Loucy (cell line): ENCODE results near the gene KRT1.

Experiments
- H2AFZ ChIP-seq: fragments of 200-600 bp; sonication (generic); 2 replicates; pipeline ENCODE4 v1.6.0; 2016; ENCODE audit warnings: antibody characterized with exemption, mild to moderate bottlenecking, low read length, moderate library complexity
- H3F3A ChIP-seq: fragments of 200-600 bp; 2 replicates; pipeline ENCODE4 v1.6.0; 2016; ENCODE audit warnings: antibody characterized with exemption, low read depth, mild to moderate bottlenecking
- H3K27me3 ChIP-seq: fragments of 200-600 bp; sonication (generic); 2 replicates; pipeline ENCODE4 v1.6.1; 2014; ENCODE audit warnings: low read length, mild to moderate bottlenecking; ENCODE audit not compliant: insufficient read depth, poor library complexity, severe bottlenecking
- H3K36me3 ChIP-seq: fragments of 200-600 bp; sonication (generic); 2 replicates; pipeline ENCODE4 v1.6.1; 2016; ENCODE audit warnings: low read length; ENCODE audit not compliant: insufficient read depth
- H3K4me1 ChIP-seq: fragments of 200-600 bp; sonication (generic); 2 replicates; pipeline ENCODE4 v1.5.1; 2014; ENCODE audit warnings: low read length, mild to moderate bottlenecking; ENCODE audit not compliant: insufficient read depth, poor library complexity, severe bottlenecking
- H3K4me2 ChIP-seq: fragments of 200-600 bp; sonication (generic); 2 replicates; pipeline ENCODE4 v1.6.0; 2014; ENCODE audit warnings: antibody characterized with exemption, low read length, low read depth, mild to moderate bottlenecking; ENCODE audit not compliant: poor library complexity, severe bottlenecking
- H3K4me3 ChIP-seq: fragments of 200-600 bp; sonication (generic); 2 replicates; pipeline ENCODE4 v1.5.1; 2014; ENCODE audit warnings: low read length, mild to moderate bottlenecking, mixed read lengths; ENCODE audit not compliant: poor library complexity, severe bottlenecking
- H3K79me2 ChIP-seq: fragments of 200-600 bp; sonication (generic); 2 replicates; pipeline ENCODE4 v1.6.1; 2014; ENCODE audit warnings: low read length; ENCODE audit not compliant: insufficient read depth
- H3K9ac ChIP-seq: fragments of 200-600 bp; sonication (generic); 2 replicates; pipeline ENCODE4 v1.6.0; 2014; ENCODE audit warnings: mild to moderate bottlenecking, low read depth, low read length, moderate library complexity; ENCODE audit not compliant: poor library complexity, severe bottlenecking
- H3K9me2 ChIP-seq: fragments of 200-600 bp; sonication (generic); replicated peaks from 2 replicates; pipeline ENCODE4 v1.6.1; 2016; ENCODE audit warnings: low read depth, low read length, mixed read lengths
- H3K9me3 ChIP-seq: fragments of 200-600 bp; sonication (generic); 2 replicates; pipeline ENCODE4 v1.6.1; 2014; ENCODE audit warnings: mild to moderate bottlenecking, antibody characterized with exemption, low read length, low read depth; ENCODE audit not compliant: insufficient read depth
- H4K20me1 ChIP-seq: fragments of 200-600 bp; sonication (generic); 2 replicates; pipeline ENCODE4 v1.6.0; 2014; ENCODE audit warnings: antibody characterized with exemption, low read length, mild to moderate bottlenecking; ENCODE audit not compliant: insufficient read depth, poor library complexity, severe bottlenecking
- EZH2phosphoT487 ChIP-seq: fragments of 200-600 bp; IDR thresholded peaks from 2 replicates; pipeline ENCODE4 v1.6.1; 2018; ENCODE audit warnings: antibody characterized with exemption, mild to moderate bottlenecking, moderate library complexity, borderline replicate concordance
- TF ChIP-seq, protein P1 (sequence below): fragments of 200-600 bp; sonication (generic); conservative IDR thresholded peaks from 2 replicates; pipeline ENCODE4 v1.5.1; 2014; ENCODE audit warnings: mild to moderate bottlenecking, antibody characterized with exemption, low read length

Gene KRT1

DNA sequence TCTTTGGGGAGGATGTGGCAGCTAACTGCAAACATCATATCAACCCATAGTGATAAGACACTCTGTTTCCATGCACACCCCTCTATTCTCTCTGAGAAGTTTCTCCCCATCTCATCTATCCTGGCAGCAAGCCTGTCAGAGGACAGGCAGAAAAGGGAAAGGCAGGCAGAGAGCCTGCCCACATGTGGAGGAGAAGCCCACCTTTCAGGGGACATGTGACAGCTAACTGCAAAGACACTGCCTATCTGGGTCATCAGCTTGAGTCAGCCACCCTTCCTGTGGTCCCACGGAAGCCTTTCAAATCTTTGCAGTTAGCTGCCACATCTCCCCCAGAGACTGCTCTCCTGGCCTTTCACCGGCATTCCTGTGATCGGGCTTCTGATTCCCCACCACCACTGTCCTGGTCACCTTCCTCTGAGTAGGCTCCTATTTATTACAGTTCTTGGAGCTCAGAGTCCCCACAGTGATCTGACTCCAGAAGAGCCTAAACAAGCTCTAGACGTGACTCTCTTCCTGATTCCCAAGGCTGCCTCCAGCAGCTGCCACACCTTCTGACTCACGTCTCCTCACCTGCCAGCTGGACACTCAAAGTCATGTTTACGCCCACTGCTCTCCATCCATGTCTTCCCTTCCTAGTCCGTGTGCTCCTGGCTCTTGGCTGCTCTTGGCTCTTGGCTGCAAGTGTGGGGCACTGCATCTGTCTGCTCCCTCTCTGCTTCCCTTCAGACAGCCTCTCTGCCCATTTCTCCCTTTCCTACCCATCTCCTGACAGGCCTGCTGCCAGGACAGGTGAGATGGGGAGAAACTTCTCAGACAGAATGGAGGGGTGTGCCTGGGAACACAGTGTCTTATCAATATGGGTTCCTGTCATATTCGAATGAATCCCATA, 7.5 kb upstream of the KRT1 start:
- Histone ChIP-seq H2AFZ (no peak overlapping the region; the same call in 1 of the 2 replicates), H3K4me1 (peaks cover 20% of the 10 kb centered on the region), H3K36me3 (no peaks in the 10 kb centered on the region), H3K4me3 (no peak overlapping the region), H3K9ac (no peak overlapping the region), H4K20me1 (no peaks in the 10 kb centered on the region), H3K27me3 (no peaks in the 10 kb centered on the region), H3K79me2 (no peaks in the 10 kb centered on the region), H3K4me2 (peak overlapping the region; percentile 48), H3K9me2 (no peaks in the 10 kb centered on the region), H3K9me3 (no peaks in the 10 kb centered on the region), H3F3A (no peaks in the 10 kb centered on the region)
- TF ChIP-seq, protein P1, sequence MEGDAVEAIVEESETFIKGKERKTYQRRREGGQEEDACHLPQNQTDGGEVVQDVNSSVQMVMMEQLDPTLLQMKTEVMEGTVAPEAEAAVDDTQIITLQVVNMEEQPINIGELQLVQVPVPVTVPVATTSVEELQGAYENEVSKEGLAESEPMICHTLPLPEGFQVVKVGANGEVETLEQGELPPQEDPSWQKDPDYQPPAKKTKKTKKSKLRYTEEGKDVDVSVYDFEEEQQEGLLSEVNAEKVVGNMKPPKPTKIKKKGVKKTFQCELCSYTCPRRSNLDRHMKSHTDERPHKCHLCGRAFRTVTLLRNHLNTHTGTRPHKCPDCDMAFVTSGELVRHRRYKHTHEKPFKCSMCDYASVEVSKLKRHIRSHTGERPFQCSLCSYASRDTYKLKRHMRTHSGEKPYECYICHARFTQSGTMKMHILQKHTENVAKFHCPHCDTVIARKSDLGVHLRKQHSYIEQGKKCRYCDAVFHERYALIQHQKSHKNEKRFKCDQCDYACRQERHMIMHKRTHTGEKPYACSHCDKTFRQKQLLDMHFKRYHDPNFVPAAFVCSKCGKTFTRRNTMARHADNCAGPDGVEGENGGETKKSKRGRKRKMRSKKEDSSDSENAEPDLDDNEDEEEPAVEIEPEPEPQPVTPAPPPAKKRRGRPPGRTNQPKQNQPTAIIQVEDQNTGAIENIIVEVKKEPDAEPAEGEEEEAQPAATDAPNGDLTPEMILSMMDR, result no peak
- no peak for TF ChIP-seq EZH2phosphoT487

DNA sequence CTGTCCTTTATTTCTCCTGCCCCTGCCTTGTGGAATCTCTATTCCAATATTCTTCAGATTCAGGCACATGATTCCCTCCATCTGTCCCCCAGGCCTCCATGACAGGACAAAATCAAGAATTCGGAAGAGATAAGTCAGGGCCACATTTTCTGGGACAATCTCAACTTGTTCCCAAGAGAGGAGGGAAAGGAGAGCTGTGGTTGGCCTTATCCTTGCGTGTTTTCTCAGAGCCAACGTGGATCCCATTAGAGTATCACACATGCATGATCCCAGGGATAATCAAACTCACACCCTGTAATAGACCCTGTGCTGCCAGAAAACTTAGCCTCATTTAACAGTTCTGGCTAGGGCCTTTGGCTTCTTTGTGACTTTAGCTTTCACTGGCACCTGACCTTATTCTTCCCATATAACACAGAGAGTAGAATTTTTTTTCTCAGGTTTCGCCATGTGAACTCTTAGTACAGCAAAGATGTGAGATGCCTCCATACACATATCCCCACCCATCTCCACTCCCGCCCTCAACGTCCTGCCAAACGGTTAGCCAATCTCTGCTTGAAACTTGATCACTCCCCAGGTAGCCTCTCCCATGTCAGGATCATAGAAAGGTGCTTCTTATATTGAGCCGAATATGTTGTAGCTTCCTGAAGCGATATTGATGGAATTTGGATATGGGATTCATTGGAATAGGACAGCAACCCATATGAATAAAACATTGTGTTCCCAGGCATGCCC, 6.7 kb upstream of the KRT1 start:
- Histone ChIP-seq H3K9me3 (no peaks in the 10 kb centered on the region), H3K4me3 (no peak overlapping the region), H3K9me2 (no peaks in the 10 kb centered on the region), H3K9ac (no peak overlapping the region), H2AFZ (no peak overlapping the region; the same call in 1 of the 2 replicates), H3K36me3 (no peaks in the 10 kb centered on the region), H3K79me2 (no peaks in the 10 kb centered on the region), H3F3A (no peaks in the 10 kb centered on the region), H3K4me1 (peaks cover 27% of the 10 kb centered on the region), H3K4me2 (peak overlapping the region; percentile 48), H4K20me1 (no peaks in the 10 kb centered on the region), H3K27me3 (no peaks in the 10 kb centered on the region)
- TF ChIP-seq, protein P1, result no peak
- no peak for TF ChIP-seq EZH2phosphoT487

DNA sequence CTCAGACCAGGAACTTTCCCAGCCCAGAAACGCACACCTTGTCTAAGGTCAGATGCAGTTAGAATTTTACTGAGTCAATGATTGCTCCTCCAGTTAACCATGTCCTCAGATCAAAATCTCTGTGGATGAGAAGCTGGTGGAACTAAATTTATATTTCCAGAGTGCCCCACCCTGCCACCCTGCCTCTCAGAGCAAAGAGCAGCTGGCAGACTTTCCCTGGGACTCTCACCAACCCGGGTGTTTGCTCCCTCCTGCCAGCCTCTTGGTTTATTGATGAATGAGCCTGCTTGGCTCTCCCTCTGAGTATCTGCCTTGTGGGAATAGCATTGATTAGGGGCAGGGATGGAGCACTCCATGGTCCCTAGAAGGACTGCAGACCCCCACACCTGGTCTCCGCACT, 5.9 kb upstream of the KRT1 start:
- Histone ChIP-seq H3K27me3 (no peaks in the 10 kb centered on the region), H4K20me1 (no peaks in the 10 kb centered on the region), H3F3A (no peaks in the 10 kb centered on the region), H3K4me3 (no peak overlapping the region), H3K36me3 (no peaks in the 10 kb centered on the region), H2AFZ (no peak overlapping the region), H3K4me2 (no peak overlapping the region), H3K79me2 (no peaks in the 10 kb centered on the region), H3K9ac (no peak overlapping the region), H3K9me2 (no peaks in the 10 kb centered on the region), H3K4me1 (peaks cover 34% of the 10 kb centered on the region), H3K9me3 (no peaks in the 10 kb centered on the region)
- no peak for TF ChIP-seq EZH2phosphoT487
- TF ChIP-seq, protein P1, result no peak
